Fibroblast of lung (primary cell): Measurements from ENCODE around the gene CYB5A. TPM values are rescaled to one million over a fixed set of nuclear protein-coding genes. Genes with fewer than 3 reads are reported as not detected.

ENCODE experiments used
- DNase-seq, 2 donors: peaks; one replicate each; pipeline versions ENCODE4 v3.0.0 to v3.0.0-alpha.2; 2010; ENCODE audit warnings: low read depth in 2 of 2
- H2AFZ ChIP-seq: 2 replicates; pipeline ENCODE4 v1.5.1; 2012; ENCODE audit warnings: low read length, control low read depth, inconsistent platforms
- H3K27ac ChIP-seq: 2 replicates; pipeline ENCODE4 v1.5.1; 2011; ENCODE audit warnings: low read length, control low read depth; ENCODE audit not compliant: insufficient read depth
- H3K27me3 ChIP-seq: 2 replicates; pipeline ENCODE4 v1.5.1; 2011; ENCODE audit warnings: mild to moderate bottlenecking, low read length; ENCODE audit not compliant: control insufficient read depth, insufficient read depth
- H3K36me3 ChIP-seq: 2 replicates; pipeline ENCODE4 v1.5.1; 2011; ENCODE audit warnings: low read length; ENCODE audit not compliant: control insufficient read depth, insufficient read depth
- H3K4me1 ChIP-seq: 2 replicates; pipeline ENCODE4 v1.5.1; 2011; ENCODE audit warnings: low read length; ENCODE audit not compliant: control insufficient read depth, insufficient read depth; ENCODE audit errors: extremely low read depth
- H3K4me2 ChIP-seq: 2 replicates; pipeline ENCODE4 v1.5.1; 2011; ENCODE audit warnings: low read length, control low read depth; ENCODE audit not compliant: insufficient read depth; ENCODE audit errors: extremely low read depth
- H3K4me3 ChIP-seq, 4 experiments: fragments of 200-600 bp in 1 of 4; sonication (generic) in 1 of 4; replicated peaks in 1 of 4; 2 replicates each; pipeline ENCODE4 v1.5.1; 2011 to 2016; ENCODE audit warnings: low read length in 4 of 4, low read depth in 3 of 4, mild to moderate bottlenecking in 3 of 4, control low read depth in 2 of 4, inconsistent platforms in 1 of 4, mixed read lengths in 1 of 4; ENCODE audit not compliant: insufficient read depth in 1 of 4; ENCODE audit errors: control extremely low read depth in 1 of 4
- H3K79me2 ChIP-seq: 2 replicates; pipeline ENCODE4 v1.5.1; 2012; ENCODE audit warnings: mild to moderate bottlenecking, low read length, inconsistent platforms; ENCODE audit not compliant: control insufficient read depth, insufficient read depth
- H3K9ac ChIP-seq: 2 replicates; pipeline ENCODE4 v1.5.1; 2011; ENCODE audit warnings: mild to moderate bottlenecking, low read length, control low read depth; ENCODE audit not compliant: insufficient read depth
- H3K9me3 ChIP-seq: 2 replicates; pipeline ENCODE4 v1.5.1; 2012; ENCODE audit warnings: low read depth, low read length; ENCODE audit not compliant: control insufficient read depth, insufficient read depth
- H4K20me1 ChIP-seq: 2 replicates; pipeline ENCODE4 v1.5.1; 2011; ENCODE audit warnings: low read length; ENCODE audit not compliant: control insufficient read depth, insufficient read depth; ENCODE audit errors: extremely low read depth
- CTCF ChIP-seq, 2 donors: IDR thresholded peaks in 1 of 2; conservative IDR thresholded peaks in 1 of 2; 1 replicate in 1 of 2; 2 replicates in 1 of 2; pipeline ENCODE4 v1.5.1; 2011 to 2012; ENCODE audit warnings: low read length in 2 of 2, control low read depth in 1 of 2, inconsistent platforms in 1 of 2, low read depth in 1 of 2, mild to moderate bottlenecking in 1 of 2
- EZH2 ChIP-seq: IDR thresholded peaks from 2 replicates; pipeline ENCODE4 v1.5.1; 2012; ENCODE audit warnings: low read length, control low read depth, mild to moderate bottlenecking; ENCODE audit errors: missing control alignments
- polyA plus RNA-seq, 2 donors: library from polyadenylated mRNA; depleted of rRNA in 1 of 2; stranded (reverse) in 1 of 2; unstranded in 1 of 2; fragments of >200 nt; gene quantifications; 2 replicates each; pipeline ENCODE4 v1.2.1, GENCODE V29; 2011 to 2012; ENCODE audit warnings: missing spikeins in 1 of 2
- total RNA-seq: library from RNA; depleted of rRNA; stranded (reverse); fragments of >200 nt; gene quantifications from 2 replicates; pipeline ENCODE4 v1.2.1, GENCODE V29; 2014

CYB5A gene
- total and polyA plus RNA-seq, 2 donors (not counting 1 experiment from before 2014, with no cell fraction given): 111 to 113 TPM

DNA sequence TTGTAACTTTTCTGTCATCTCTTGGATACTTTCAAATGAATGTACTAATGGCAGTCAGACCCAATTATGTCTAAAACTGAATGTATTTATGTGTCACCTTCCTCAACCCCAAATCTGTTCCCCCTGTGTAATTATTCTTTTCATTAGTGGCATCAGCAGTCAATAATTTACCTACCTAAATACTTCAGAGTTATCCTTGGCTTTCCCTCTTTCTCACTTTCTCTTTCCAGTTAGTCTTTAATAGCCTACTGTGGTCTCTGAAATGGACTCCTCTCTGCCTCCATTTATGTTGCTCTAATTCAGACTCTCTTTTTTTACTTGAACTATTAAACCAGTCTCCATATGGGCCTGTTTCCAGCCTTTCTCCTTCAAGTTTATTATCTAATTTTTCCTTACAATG is 44.9 kb upstream of the CYB5A start:
- Histone ChIP-seq H3K4me3 (no peak overlapping the region), H3K4me1 (no peaks in the 10 kb centered on the region), H3K36me3 (no peaks in the 10 kb centered on the region), H3K9me3 (no peaks in the 10 kb centered on the region), H4K20me1 (no peaks in the 10 kb centered on the region), H3K4me2 (no peak overlapping the region), H3K27me3 (no peaks in the 10 kb centered on the region), H3K27ac (no peak overlapping the region), H3K9ac (no peak overlapping the region), H3K79me2 (no peaks in the 10 kb centered on the region), H2AFZ (no peak overlapping the region)
- DNase-seq: no peak
- TF ChIP-seq EZH2: no peak
- TF ChIP-seq CTCF (conservative IDR thresholded peaks at IDR 0.05 in 1 of 2, IDR thresholded peaks at IDR 0.05 in 1 of 2; ENCODE audit: low read depth in 1 of 2, low read length in 2 of 2): no peak

DNA sequence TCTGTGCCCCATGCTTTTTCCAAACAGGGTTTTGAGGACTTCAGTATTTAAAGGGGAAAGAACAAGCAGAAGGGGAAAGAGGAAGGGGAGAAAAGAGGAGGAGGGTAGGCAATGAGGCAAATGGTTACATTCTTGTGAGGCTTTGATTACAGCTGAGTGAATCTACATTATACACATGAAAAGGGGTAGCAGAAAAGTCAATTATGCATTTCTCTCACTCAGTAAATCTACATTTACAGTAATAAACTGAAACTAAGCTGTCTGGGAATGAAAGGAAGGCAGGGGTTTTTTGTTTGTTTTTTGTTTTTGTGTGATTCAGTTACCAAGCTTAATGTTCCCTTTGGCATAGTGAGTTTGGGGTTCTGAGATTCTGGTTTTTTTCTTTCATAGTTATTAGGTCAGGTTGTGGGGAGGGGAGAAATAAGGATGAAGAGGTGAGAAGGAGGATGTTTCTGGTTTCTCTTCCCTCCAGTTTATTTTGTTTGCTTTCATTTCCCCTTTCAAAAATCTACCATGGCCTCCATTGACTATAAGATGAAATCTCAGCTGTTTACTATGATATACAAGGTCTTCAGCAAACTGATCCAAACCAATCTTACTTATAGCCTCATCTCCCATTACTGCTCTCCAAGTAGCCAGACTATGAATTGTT is 42.6 kb upstream of the CYB5A start:
- Histone ChIP-seq H2AFZ (no peak overlapping the region), H3K27me3 (no peaks in the 10 kb centered on the region), H3K9ac (no peak overlapping the region), H3K4me3 (no peak overlapping the region), H3K4me1 (no peaks in the 10 kb centered on the region), H3K27ac (no peak overlapping the region), H3K9me3 (no peaks in the 10 kb centered on the region), H4K20me1 (no peaks in the 10 kb centered on the region), H3K79me2 (no peaks in the 10 kb centered on the region), H3K4me2 (no peak overlapping the region), H3K36me3 (no peaks in the 10 kb centered on the region)
- no peak for DNase-seq
- TF ChIP-seq CTCF (conservative IDR thresholded peaks at IDR 0.05 in 1 of 2, IDR thresholded peaks at IDR 0.05 in 1 of 2; ENCODE audit: low read depth in 1 of 2, low read length in 2 of 2) (no peak), EZH2 (no peak)

GRCh38 chr18:74333091-74333490 is 41.3 kb upstream of the CYB5A start:
- TF ChIP-seq EZH2 (no peak), CTCF (conservative IDR thresholded peaks at IDR 0.05 in 1 of 2, IDR thresholded peaks at IDR 0.05 in 1 of 2; ENCODE audit: low read depth in 1 of 2, low read length in 2 of 2) (no peak)
- H3K36me3 ChIP-seq: no peaks in the 10 kb centered on the region
- H3K4me2 ChIP-seq: no peak overlapping the region
- H3K9ac ChIP-seq: no peak overlapping the region
- H3K27ac ChIP-seq: no peak overlapping the region
- no peaks in the 10 kb centered on the region for H4K20me1 ChIP-seq
- no peak for DNase-seq
- H3K9me3 ChIP-seq: no peaks in the 10 kb centered on the region
- no peaks in the 10 kb centered on the region for H3K79me2 ChIP-seq
- no peak overlapping the region for H2AFZ ChIP-seq
- no peaks in the 10 kb centered on the region for H3K27me3 ChIP-seq
- no peaks in the 10 kb centered on the region for H3K4me1 ChIP-seq
- no peak overlapping the region for H3K4me3 ChIP-seq
